NAMALWA (cell line): ENCODE measurements around the gene B3GNT2.

ENCODE experiments used
- DNase-seq: peaks from one replicate; pipeline ENCODE4 v3.0.0-alpha.2; 2015; ENCODE audit warnings: low spot score

The B3GNT2 gene

GRCh38 chr2:62205554-62205953, 9.6 kb downstream of the B3GNT2 start:
- DNase-seq: no peak

GRCh38 chr2:62206024-62206423, 10.1 kb downstream of the B3GNT2 start:
- no peak for DNase-seq

GRCh38 chr2:62207491-62207890, 11.6 kb downstream of the B3GNT2 start:
- DNase-seq: no peak

GRCh38 chr2:62208074-62208757, 12.3 kb downstream of the B3GNT2 start:
- DNase-seq: no peak

GRCh38 chr2:62208758-62209114, 12.8 kb downstream of the B3GNT2 start:
- no peak for DNase-seq

GRCh38 chr2:62209427-62209991, 13.6 kb downstream of the B3GNT2 start:
- DNase-seq: no peak

- DNase-seq: no peak
Measured at GRCh38 chr2:62215306-62216064, 19.6 kb downstream of the B3GNT2 start.

- DNase-seq: no peak
Measured at GRCh38 chr2:62216113-62216512, 20.2 kb downstream of the B3GNT2 start.

GRCh38 chr2:62216616-62217015, 20.7 kb downstream of the B3GNT2 start:
- no peak for DNase-seq

GRCh38 chr2:62217421-62217820, 21.5 kb downstream of the B3GNT2 start:
- no peak for DNase-seq

GRCh38 chr2:62217970-62218369, 22.1 kb downstream of the B3GNT2 start:
- DNase-seq: no peak

GRCh38 chr2:62219407-62220159, 23.7 kb downstream of the B3GNT2 start:
- no peak for DNase-seq

GRCh38 chr2:62221141-62221540, 25.2 kb downstream of the B3GNT2 start:
- no peak for DNase-seq

- no peak for DNase-seq
Measured at GRCh38 chr2:62222171-62222570, 26.3 kb downstream of the B3GNT2 start.

- no peak for DNase-seq
Measured at GRCh38 chr2:62222674-62223073, 26.8 kb downstream of the B3GNT2 start.

- no peak for DNase-seq
Measured at GRCh38 chr2:62224976-62225375, 29.1 kb downstream of the B3GNT2 start.

GRCh38 chr2:62227386-62228075, 31.6 kb downstream of the B3GNT2 start:
- DNase-seq: no peak

- DNase-seq: no peak
Measured at GRCh38 chr2:62229082-62229605, 33.2 kb downstream of the B3GNT2 start.

- no peak for DNase-seq
Measured at GRCh38 chr2:62231541-62231940, 35.6 kb downstream of the B3GNT2 start.

- no peak for DNase-seq
Measured at GRCh38 chr2:62234755-62235655, 39.1 kb downstream of the B3GNT2 start.

- DNase-seq: no peak
Measured at GRCh38 chr2:62236499-62236898, 40.6 kb downstream of the B3GNT2 start.
